ES-I3 (cell line): ENCODE measurements around the gene SIAH3.
"Not testable (repeated sequence)": the region's sequence is repeated elsewhere in the genome, so short reads cannot be mapped to it uniquely, and the experiment has no call there.

ENCODE experiments used
- H3K36me3 ChIP-seq: 2 replicates; pipeline ENCODE4 v1.6.1; 2013; ENCODE audit warnings: mild to moderate bottlenecking, low read length, control low read depth, moderate library complexity; ENCODE audit not compliant: insufficient read depth
- H3K4me1 ChIP-seq: 2 replicates; pipeline ENCODE4 v1.6.1; 2013; ENCODE audit warnings: mild to moderate bottlenecking, control low read depth, low read length; ENCODE audit not compliant: insufficient read depth
- H3K9ac ChIP-seq: 2 replicates; pipeline ENCODE4 v1.6.1; 2013; ENCODE audit warnings: low read depth, mild to moderate bottlenecking, low read length, moderate library complexity
- H3K9me3 ChIP-seq: 2 replicates; pipeline ENCODE4 v1.6.1; 2013; ENCODE audit warnings: mild to moderate bottlenecking, low read length, moderate library complexity; ENCODE audit not compliant: control insufficient read depth, insufficient read depth

Gene SIAH3

GRCh38 chr13:45876781-45877180 is 25.2 kb upstream of the SIAH3 start:
- H3K9me3 ChIP-seq = no peaks in the 10 kb centered on the region
- no peaks in the 10 kb centered on the region for H3K36me3 ChIP-seq
- no peak overlapping the region for H3K9ac ChIP-seq
- peaks cover 14% of the 10 kb centered on the region for H3K4me1 ChIP-seq

GRCh38 chr13:45875951-45876350 is 24.4 kb upstream of the SIAH3 start:
- Histone ChIP-seq H3K4me1 (peaks cover 14% of the 10 kb centered on the region), H3K9ac (no peak overlapping the region), H3K9me3 (no peaks in the 10 kb centered on the region), H3K36me3 (no peaks in the 10 kb centered on the region)

GRCh38 chr13:45873491-45874325 is 22.2 kb upstream of the SIAH3 start:
- H3K36me3 ChIP-seq = no peaks in the 10 kb centered on the region
- H3K4me1 ChIP-seq = peaks cover 14% of the 10 kb centered on the region
- H3K9me3 ChIP-seq = peaks cover 3% of the 10 kb centered on the region; the same call in 1 of the 2 replicates
- peak overlapping the region; percentile 22; the same call in 1 of the 2 replicates for H3K9ac ChIP-seq

- Histone ChIP-seq H3K9me3 (peaks cover 3% of the 10 kb centered on the region; the same call in 1 of the 2 replicates), H3K4me1 (peaks cover 14% of the 10 kb centered on the region), H3K36me3 (no peaks in the 10 kb centered on the region), H3K9ac (no peak overlapping the region)
Observed at GRCh38 chr13:45872566-45872965, 21.0 kb upstream of the SIAH3 start.

- not testable (repeated sequence) for H3K36me3 ChIP-seq, H3K9ac ChIP-seq, H3K9me3 ChIP-seq
- H3K4me1 ChIP-seq = peaks cover 14% of the 10 kb centered on the region
Observed at GRCh38 chr13:45871201-45871600, 19.6 kb upstream of the SIAH3 start.

- H3K9ac ChIP-seq = no peak overlapping the region
Observed at GRCh38 chr13:45870232-45870631, 18.7 kb upstream of the SIAH3 start.

GRCh38 chr13:45865414-45865813 is 13.9 kb upstream of the SIAH3 start:
- H3K9ac ChIP-seq = no peak overlapping the region
- no peaks in the 10 kb centered on the region for H3K9me3 ChIP-seq
- peaks cover 4% of the 10 kb centered on the region; the same call in 1 of the 2 replicates for H3K4me1 ChIP-seq
- H3K36me3 ChIP-seq = no peaks in the 10 kb centered on the region

More at GRCh38 chr13:45870232-45870631, 18.7 kb upstream of the SIAH3 start:
- H3K36me3 ChIP-seq = no peaks in the 10 kb centered on the region
- peaks cover 14% of the 10 kb centered on the region for H3K4me1 ChIP-seq
- peaks cover 3% of the 10 kb centered on the region; the same call in 1 of the 2 replicates for H3K9me3 ChIP-seq

GRCh38 chr13:45863709-45864590 is 12.4 kb upstream of the SIAH3 start:
- Histone ChIP-seq H3K9me3 (no peaks in the 10 kb centered on the region), H3K9ac (no peak overlapping the region), H3K4me1 (peaks cover 4% of the 10 kb centered on the region; the same call in 1 of the 2 replicates), H3K36me3 (no peaks in the 10 kb centered on the region)

GRCh38 chr13:45861322-45861721 is 9.8 kb upstream of the SIAH3 start:
- H3K4me1 ChIP-seq = peaks cover 4% of the 10 kb centered on the region; the same call in 1 of the 2 replicates
- no peaks in the 10 kb centered on the region for H3K36me3 ChIP-seq
- no peak overlapping the region for H3K9ac ChIP-seq
- no peaks in the 10 kb centered on the region for H3K9me3 ChIP-seq

GRCh38 chr13:45860240-45860639 is 8.7 kb upstream of the SIAH3 start:
- H3K9ac ChIP-seq = no peak overlapping the region
- H3K4me1 ChIP-seq = peaks cover 4% of the 10 kb centered on the region; the same call in 1 of the 2 replicates
- H3K36me3 ChIP-seq = no peaks in the 10 kb centered on the region
- no peaks in the 10 kb centered on the region for H3K9me3 ChIP-seq

GRCh38 chr13:45859705-45860104 is 8.2 kb upstream of the SIAH3 start:
- H3K9ac ChIP-seq = no peak overlapping the region
- no peaks in the 10 kb centered on the region for H3K36me3 ChIP-seq
- H3K4me1 ChIP-seq = peaks cover 4% of the 10 kb centered on the region; the same call in 1 of the 2 replicates
- no peaks in the 10 kb centered on the region for H3K9me3 ChIP-seq

- Histone ChIP-seq H3K4me1 (peaks cover 10% of the 10 kb centered on the region), H3K36me3 (no peaks in the 10 kb centered on the region), H3K9me3 (no peaks in the 10 kb centered on the region), H3K9ac (no peak overlapping the region)
Observed at GRCh38 chr13:45852494-45852893, 941 bp upstream of the SIAH3 start.

- no peaks in the 10 kb centered on the region for H3K36me3 ChIP-seq
- no peaks in the 10 kb centered on the region for H3K9me3 ChIP-seq
- H3K9ac ChIP-seq = peak overlapping the region; percentile 55; the same call in 1 of the 2 replicates
- peaks cover 15% of the 10 kb centered on the region for H3K4me1 ChIP-seq
Observed at GRCh38 chr13:45851956-45852355, 403 bp upstream of the SIAH3 start.

- Histone ChIP-seq H3K9ac (peak overlapping the region; percentile 55; the same call in 1 of the 2 replicates), H3K9me3 (no peaks in the 10 kb centered on the region), H3K36me3 (no peaks in the 10 kb centered on the region), H3K4me1 (peaks cover 18% of the 10 kb centered on the region)
Observed at GRCh38 chr13:45850027-45850613, 1.4 kb downstream of the SIAH3 start.
